GM18499 (cell line): ENCODE results near the gene TRIM31.

ENCODE experiments used
- ATAC-seq: cut with Tn5 transposase; IDR thresholded peaks from one replicate; pipeline ENCODE4 v1.9.1; 2021; ENCODE audit warnings: moderate number of reproducible peaks; ENCODE audit not compliant: insufficient read depth, unreplicated experiment

The TRIM31 gene

GRCh38 chr6:30113003-30113759 is at the start of gene TRIM31:
TRIM31 (minus strand) TSS chr6:30113090; CDS start chr6:30112805, 285 bp downstream.
- no peak for ATAC-seq

GRCh38 chr6:30162265-30163089 is 49.6 kb upstream of the TRIM31 start:
- no peak for ATAC-seq

GRCh38 chr6:30160785-30161531 is 48.1 kb upstream of the TRIM31 start, which contains the start of gene TRIM10:
TRIM10 (minus strand) TSS chr6:30161211; CDS start chr6:30160858, 353 bp downstream.
- no peak for ATAC-seq

- ATAC-seq, result no peak
Observed at GRCh38 chr6:30160008-30160784, 47.3 kb upstream of the TRIM31 start.

GRCh38 chr6:30158475-30159040 is 45.7 kb upstream of the TRIM31 start:
- no peak for ATAC-seq

GRCh38 chr6:30157999-30158398 is 45.1 kb upstream of the TRIM31 start:
- ATAC-seq, result no peak

GRCh38 chr6:30157581-30157980 is 44.7 kb upstream of the TRIM31 start:
- ATAC-seq, result no peak

GRCh38 chr6:30156774-30157173 is 43.9 kb upstream of the TRIM31 start:
- no peak for ATAC-seq

GRCh38 chr6:30156262-30156599 is 43.3 kb upstream of the TRIM31 start:
- ATAC-seq, result no peak

GRCh38 chr6:30155520-30156261 is 42.8 kb upstream of the TRIM31 start:
- ATAC-seq, result no peak

- ATAC-seq, result no peak
Observed at GRCh38 chr6:30154709-30155519, 42.0 kb upstream of the TRIM31 start.

GRCh38 chr6:30154061-30154460 is 41.2 kb upstream of the TRIM31 start:
- ATAC-seq, result no peak

GRCh38 chr6:30152910-30153610 is 40.2 kb upstream of the TRIM31 start:
- ATAC-seq, result no peak

GRCh38 chr6:30152016-30152673 is 39.3 kb upstream of the TRIM31 start:
- ATAC-seq, result no peak

GRCh38 chr6:30151580-30151979 is 38.7 kb upstream of the TRIM31 start:
- ATAC-seq, result no peak

GRCh38 chr6:30150671-30151395 is 37.9 kb upstream of the TRIM31 start:
- ATAC-seq, result no peak
